ENCODE results near the gene HYLS1. TPM values are rescaled to one million over a fixed set of nuclear protein-coding genes. Genes with fewer than 3 reads are reported as not detected.

Gene HYLS1
- total and polyA plus RNA-seq, 2 donors (not counting 1 experiment from before 2014, with no cell fraction given) = 6.3 to 6.8 TPM

GRCh38 chr11:125924384-125925007 is 37.0 kb downstream of the HYLS1 start:
- H4K20me1 ChIP-seq (ENCODE audit: control insufficient read depth, extremely low read depth, insufficient read depth, low read length) = no peaks in the 10 kb centered on the region
- no peak overlapping the region for H3K9ac ChIP-seq (ENCODE audit: insufficient read depth, low read length)
- no peaks in the 10 kb centered on the region for H3K4me1 ChIP-seq (ENCODE audit: control insufficient read depth, extremely low read depth, insufficient read depth, low read length)
- H3K27ac ChIP-seq (ENCODE audit: insufficient read depth, low read length) = no peak overlapping the region
- H3K36me3 ChIP-seq (ENCODE audit: control insufficient read depth, insufficient read depth, low read length) = no peaks in the 10 kb centered on the region
- no peaks in the 10 kb centered on the region for H3K79me2 ChIP-seq (ENCODE audit: control insufficient read depth, insufficient read depth, low read length)
- no peak for TF ChIP-seq EZH2 (IDR thresholded peaks at IDR 0.05; ENCODE audit: low read length, missing control alignments)
- no peak for TF ChIP-seq CTCF (conservative IDR thresholded peaks at IDR 0.05 in 1 of 2, IDR thresholded peaks at IDR 0.05 in 1 of 2; ENCODE audit: low read depth in 1 of 2, low read length in 2 of 2)
- DNase-seq (ENCODE audit: low read depth in 2 of 2) = no peak
- no peak overlapping the region for H2AFZ ChIP-seq (ENCODE audit: low read length)
- peaks cover under 1% of the 10 kb centered on the region for H3K27me3 ChIP-seq (ENCODE audit: control insufficient read depth, insufficient read depth, low read length)
- no peaks in the 10 kb centered on the region for H3K9me3 ChIP-seq (ENCODE audit: control insufficient read depth, insufficient read depth, low read depth, low read length)
- no peak overlapping the region for H3K4me3 ChIP-seq (replicated peaks in 1 of 4; ENCODE audit: control extremely low read depth in 1 of 4, insufficient read depth in 1 of 4, low read depth in 3 of 4, low read length in 4 of 4)
- no peak overlapping the region for H3K4me2 ChIP-seq (ENCODE audit: extremely low read depth, insufficient read depth, low read length)

GRCh38 chr11:125925247-125925740 is 37.8 kb downstream of the HYLS1 start:
- DNase-seq (ENCODE audit: low read depth in 2 of 2) = peak in 1 of 2 donors; percentile 19
- Histone ChIP-seq H3K9ac (ENCODE audit: insufficient read depth, low read length) (no peak overlapping the region), H2AFZ (ENCODE audit: low read length) (no peak overlapping the region), H3K4me3 (replicated peaks in 1 of 4; ENCODE audit: control extremely low read depth in 1 of 4, insufficient read depth in 1 of 4, low read depth in 3 of 4, low read length in 4 of 4) (no peak overlapping the region), H3K36me3 (ENCODE audit: control insufficient read depth, insufficient read depth, low read length) (no peaks in the 10 kb centered on the region), H3K4me2 (ENCODE audit: extremely low read depth, insufficient read depth, low read length) (no peak overlapping the region), H3K27me3 (ENCODE audit: control insufficient read depth, insufficient read depth, low read length) (peaks cover 4% of the 10 kb centered on the region), H4K20me1 (ENCODE audit: control insufficient read depth, extremely low read depth, insufficient read depth, low read length) (no peaks in the 10 kb centered on the region), H3K27ac (ENCODE audit: insufficient read depth, low read length) (no peak overlapping the region), H3K79me2 (ENCODE audit: control insufficient read depth, insufficient read depth, low read length) (no peaks in the 10 kb centered on the region), H3K9me3 (ENCODE audit: control insufficient read depth, insufficient read depth, low read depth, low read length) (no peaks in the 10 kb centered on the region), H3K4me1 (ENCODE audit: control insufficient read depth, extremely low read depth, insufficient read depth, low read length) (no peaks in the 10 kb centered on the region)
- no peak for TF ChIP-seq EZH2 (IDR thresholded peaks at IDR 0.05; ENCODE audit: low read length, missing control alignments)
- TF ChIP-seq CTCF (conservative IDR thresholded peaks at IDR 0.05 in 1 of 2, IDR thresholded peaks at IDR 0.05 in 1 of 2; ENCODE audit: low read depth in 1 of 2, low read length in 2 of 2) = no peak

GRCh38 chr11:125925804-125926203 is 38.3 kb downstream of the HYLS1 start:
- no peaks in the 10 kb centered on the region for H3K4me1 ChIP-seq (ENCODE audit: control insufficient read depth, extremely low read depth, insufficient read depth, low read length)
- no peaks in the 10 kb centered on the region for H4K20me1 ChIP-seq (ENCODE audit: control insufficient read depth, extremely low read depth, insufficient read depth, low read length)
- H2AFZ ChIP-seq (ENCODE audit: low read length) = no peak overlapping the region
- no peak for DNase-seq (ENCODE audit: low read depth in 2 of 2)
- H3K36me3 ChIP-seq (ENCODE audit: control insufficient read depth, insufficient read depth, low read length) = no peaks in the 10 kb centered on the region
- no peaks in the 10 kb centered on the region for H3K79me2 ChIP-seq (ENCODE audit: control insufficient read depth, insufficient read depth, low read length)
- H3K9ac ChIP-seq (ENCODE audit: insufficient read depth, low read length) = no peak overlapping the region
- H3K4me2 ChIP-seq (ENCODE audit: extremely low read depth, insufficient read depth, low read length) = no peak overlapping the region
- no peak for TF ChIP-seq CTCF (conservative IDR thresholded peaks at IDR 0.05 in 1 of 2, IDR thresholded peaks at IDR 0.05 in 1 of 2; ENCODE audit: low read depth in 1 of 2, low read length in 2 of 2)
- TF ChIP-seq EZH2 (IDR thresholded peaks at IDR 0.05; ENCODE audit: low read length, missing control alignments) = no peak
- H3K4me3 ChIP-seq (replicated peaks in 1 of 4; ENCODE audit: control extremely low read depth in 1 of 4, insufficient read depth in 1 of 4, low read depth in 3 of 4, low read length in 4 of 4) = no peak overlapping the region
- H3K9me3 ChIP-seq (ENCODE audit: control insufficient read depth, insufficient read depth, low read depth, low read length) = no peaks in the 10 kb centered on the region
- H3K27me3 ChIP-seq (ENCODE audit: control insufficient read depth, insufficient read depth, low read length) = peaks cover 4% of the 10 kb centered on the region
- H3K27ac ChIP-seq (ENCODE audit: insufficient read depth, low read length) = no peak overlapping the region
